Measurements from ENCODE around the gene DCTPP1. TPM values are rescaled to one million over a fixed set of nuclear protein-coding genes. Genes with fewer than 3 reads are reported as not detected.

The DCTPP1 gene
- total and polyA plus RNA-seq, 9 of the 15 experiments (the other 6 are each of a cell fraction or from before 2014, with no cell fraction given), result 45.0 to 132 (median 80.6) TPM

DNA sequence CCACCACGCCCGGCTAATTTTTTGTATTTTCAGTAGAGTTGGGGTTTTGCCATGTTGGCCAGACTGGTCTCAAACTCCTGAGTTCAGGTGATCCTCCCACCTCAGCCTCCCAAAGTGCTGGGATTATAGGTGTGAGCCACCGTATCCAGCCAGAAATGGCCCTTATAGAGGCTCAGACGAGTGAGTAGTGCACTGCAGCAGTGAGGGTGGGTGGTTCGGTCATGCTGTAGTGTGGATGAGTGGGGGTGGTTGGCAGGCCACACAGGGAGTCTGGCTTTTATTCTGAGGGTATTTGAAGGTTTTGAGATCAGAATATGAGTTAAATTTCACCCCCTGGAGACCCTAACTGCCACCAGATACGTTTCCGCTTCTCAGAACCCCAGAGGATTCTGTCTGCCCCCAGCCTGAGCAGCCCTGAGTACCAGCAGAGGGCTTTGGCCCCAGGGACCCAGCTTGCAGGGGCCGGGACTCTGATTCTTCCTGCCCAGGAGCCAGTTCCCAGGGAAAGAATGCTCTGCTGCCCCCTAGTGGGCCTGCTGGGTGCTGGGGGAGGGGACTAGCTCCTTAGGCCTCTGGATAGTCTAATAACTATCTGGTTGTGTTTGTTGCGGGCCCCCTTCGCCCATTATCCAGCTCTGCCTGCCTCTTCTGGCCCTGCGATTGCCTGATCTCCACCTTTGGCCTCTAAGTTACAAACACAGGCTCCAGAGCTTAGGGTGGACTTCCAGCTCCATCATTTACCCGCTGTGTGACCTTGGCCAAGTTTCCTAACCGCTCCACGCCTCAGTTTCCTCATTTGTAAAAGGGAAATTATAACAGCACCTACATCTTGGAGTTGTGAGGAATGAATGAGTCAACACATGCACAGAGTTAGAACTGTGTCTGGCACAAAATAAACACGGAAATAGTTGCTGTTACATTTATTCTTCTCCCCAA lies 20.4 kb downstream of the DCTPP1 start (continued):
- TF ChIP-seq ZBTB40 (IDR thresholded peaks at IDR 0.05), result no peak
- no peak for TF ChIP-seq ZBTB40 (CRISPR knock-in tag; IDR thresholded peaks at IDR 0.05)
- TF ChIP-seq RB1 (IDR thresholded peaks at IDR 0.05; ENCODE audit: low read depth), result 0 out of 2 replicates have a peak, but pooled peaks have one; percentile 42
- TF ChIP-seq, protein P1, sequence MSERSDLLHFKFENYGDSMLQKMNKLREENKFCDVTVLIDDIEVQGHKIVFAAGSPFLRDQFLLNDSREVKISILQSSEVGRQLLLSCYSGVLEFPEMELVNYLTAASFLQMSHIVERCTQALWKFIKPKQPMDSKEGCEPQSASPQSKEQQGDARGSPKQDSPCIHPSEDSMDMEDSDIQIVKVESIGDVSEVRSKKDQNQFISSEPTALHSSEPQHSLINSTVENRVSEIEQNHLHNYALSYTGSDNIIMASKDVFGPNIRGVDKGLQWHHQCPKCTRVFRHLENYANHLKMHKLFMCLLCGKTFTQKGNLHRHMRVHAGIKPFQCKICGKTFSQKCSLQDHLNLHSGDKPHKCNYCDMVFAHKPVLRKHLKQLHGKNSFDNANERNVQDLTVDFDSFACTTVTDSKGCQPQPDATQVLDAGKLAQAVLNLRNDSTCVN (CRISPR knock-in tag; IDR thresholded peaks at IDR 0.05), result no peak
- TF ChIP-seq ASH1L (IDR thresholded peaks at IDR 0.05; ENCODE audit: borderline replicate concordance, low read depth, partially characterized antibody), result no peak
- TF ChIP-seq RBM39 (optimal IDR thresholded peaks at IDR 0.05; ENCODE audit: low read depth, low read length), result peak; percentile 62
- TF ChIP-seq PRMT5 (CRISPR knock-in tag; IDR thresholded peaks at IDR 0.05), result no peak
- TF ChIP-seq STAT6 (CRISPR knock-in tag; IDR thresholded peaks at IDR 0.05), result 0 out of 2 replicates have a peak, but pooled peaks have one; percentile 48
- no peak for TF ChIP-seq MBD2 (IDR thresholded peaks at IDR 0.05; ENCODE audit: borderline replicate concordance, low read depth)
- TF ChIP-seq FOXJ2 (tag; IDR thresholded peaks at IDR 0.05), result no peak
- TF ChIP-seq, protein P2, sequence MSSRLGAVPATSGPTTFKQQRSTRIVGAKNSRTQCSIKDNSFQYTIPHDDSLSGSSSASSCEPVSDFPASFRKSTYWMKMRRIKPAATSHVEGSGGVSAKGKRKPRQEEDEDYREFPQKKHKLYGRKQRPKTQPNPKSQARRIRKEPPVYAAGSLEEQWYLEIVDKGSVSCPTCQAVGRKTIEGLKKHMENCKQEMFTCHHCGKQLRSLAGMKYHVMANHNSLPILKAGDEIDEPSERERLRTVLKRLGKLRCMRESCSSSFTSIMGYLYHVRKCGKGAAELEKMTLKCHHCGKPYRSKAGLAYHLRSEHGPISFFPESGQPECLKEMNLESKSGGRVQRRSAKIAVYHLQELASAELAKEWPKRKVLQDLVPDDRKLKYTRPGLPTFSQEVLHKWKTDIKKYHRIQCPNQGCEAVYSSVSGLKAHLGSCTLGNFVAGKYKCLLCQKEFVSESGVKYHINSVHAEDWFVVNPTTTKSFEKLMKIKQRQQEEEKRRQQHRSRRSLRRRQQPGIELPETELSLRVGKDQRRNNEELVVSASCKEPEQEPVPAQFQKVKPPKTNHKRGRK (tag; IDR thresholded peaks at IDR 0.05), result no peak

Measured in K562 (cell line).